HepG2 (cell line): Measurements from ENCODE around the gene ZSCAN23. TPM values are rescaled to one million over a fixed set of nuclear protein-coding genes. Genes with fewer than 3 reads are reported as not detected.
A peak's percentile ranks its signal among the peaks of the same experiment; 100 is the strongest.

ENCODE experiments used
- EP300 ChIP-seq, 3 experiments: sonication (generic) in 1 of 3; formaldehyde crosslinking in 1 of 3; IDR thresholded peaks; 2 replicates each; pipeline versions ENCODE4 v1.5.1 to v1.6.1; 2011 to 2020; ENCODE audit warnings: low read depth in 2 of 3, low read length in 2 of 3, borderline replicate concordance in 1 of 3, improper control_type of control experiment in 1 of 3, mild to moderate bottlenecking in 1 of 3, missing genetic modification reagents in 1 of 3, moderate library complexity in 1 of 3
- MLXIP ChIP-seq: sonication (generic); formaldehyde crosslinking; IDR thresholded peaks from 2 replicates; pipeline ENCODE4 v1.9.0; 2021; ENCODE audit warnings: missing genetic modification reagents, borderline replicate concordance
- NFYC ChIP-seq: IDR thresholded peaks from 2 replicates; pipeline ENCODE4 v1.6.1; 2016; ENCODE audit warnings: missing genetic modification reagents, missing compliant biosample characterization
- PITX1 ChIP-seq: sonication (generic); formaldehyde crosslinking; IDR thresholded peaks from 2 replicates; pipeline ENCODE4 v1.5.1; 2020; ENCODE audit warnings: mild to moderate bottlenecking, missing genetic modification reagents
- REPIN1 ChIP-seq: sonication (generic); formaldehyde crosslinking; IDR thresholded peaks from 2 replicates; pipeline ENCODE4 v1.8.0; 2022; ENCODE audit warnings: missing genetic modification reagents, low read depth, mild to moderate bottlenecking, borderline replicate concordance
- THAP8 ChIP-seq: sonication (generic); formaldehyde crosslinking; IDR thresholded peaks from 2 replicates; pipeline ENCODE4 v1.5.1; 2020; ENCODE audit warnings: missing genetic modification reagents, mild to moderate bottlenecking, borderline replicate concordance
- ZNF441 ChIP-seq: sonication (generic); formaldehyde crosslinking; IDR thresholded peaks from 2 replicates; pipeline ENCODE4 v1.7.0; 2021; ENCODE audit warnings: missing genetic modification reagents, borderline replicate concordance
- ZNF569 ChIP-seq: sonication (generic); formaldehyde crosslinking; IDR thresholded peaks from 2 replicates; pipeline ENCODE4 v1.5.0; 2020; ENCODE audit warnings: mild to moderate bottlenecking, missing genetic modification reagents, moderate library complexity, borderline replicate concordance
- ZSCAN12 ChIP-seq: sonication (generic); formaldehyde crosslinking; IDR thresholded peaks from 2 replicates; pipeline ENCODE4 v1.9.0; 2021; ENCODE audit warnings: mild to moderate bottlenecking, missing genetic modification reagents
- polyA plus RNA-seq, 8 experiments: library from polyadenylated mRNA; depleted of rRNA in 3 of 8; stranded (reverse) in 7 of 8; unstranded in 1 of 8; fragments of >200 nt; fragmentation: Illumina TruSeq in 4 of 8; extraction: Trizol in 4 of 8; gene quantifications; 2 replicates each; pipeline versions ENCODE4 v1.2.1 to v1.2.3, GENCODE V29; 2011 to 2016; ENCODE audit warnings: low read depth in 4 of 8, missing spikeins in 1 of 8, mixed read lengths in 1 of 8; ENCODE audit not compliant: insufficient read depth in 1 of 8
- total RNA-seq, 5 experiments: library from RNA; depleted of rRNA; stranded (reverse); fragments of >200 nt; fragmentation: Illumina TruSeq; extraction: Trizol; gene quantifications; 2 replicates each; pipeline ENCODE4 v1.2.3, GENCODE V29; 2016; ENCODE audit warnings: low read depth in 1 of 5
- TF ChIP-seq, protein P1 (sequence below): sonication (generic); formaldehyde crosslinking; IDR thresholded peaks from 2 replicates; pipeline ENCODE4 v1.5.0; 2020; ENCODE audit warnings: mild to moderate bottlenecking, missing genetic modification reagents, moderate library complexity
- TF ChIP-seq, protein P2 (sequence below): sonication (generic); formaldehyde crosslinking; IDR thresholded peaks from 2 replicates; pipeline ENCODE4 v1.4.0; 2020; ENCODE audit warnings: missing genetic modification reagents
- TF ChIP-seq, protein P3 (sequence below): IDR thresholded peaks from 2 replicates; pipeline ENCODE4 v1.4.0; 2020; ENCODE audit warnings: mild to moderate bottlenecking, missing genetic modification reagents

Gene ZSCAN23
- total and polyA plus RNA-seq, 2 of the 13 experiments (the other 11 are each of a cell fraction or from before 2014, with no cell fraction given), result 0.29 to 1.2 TPM

DNA sequence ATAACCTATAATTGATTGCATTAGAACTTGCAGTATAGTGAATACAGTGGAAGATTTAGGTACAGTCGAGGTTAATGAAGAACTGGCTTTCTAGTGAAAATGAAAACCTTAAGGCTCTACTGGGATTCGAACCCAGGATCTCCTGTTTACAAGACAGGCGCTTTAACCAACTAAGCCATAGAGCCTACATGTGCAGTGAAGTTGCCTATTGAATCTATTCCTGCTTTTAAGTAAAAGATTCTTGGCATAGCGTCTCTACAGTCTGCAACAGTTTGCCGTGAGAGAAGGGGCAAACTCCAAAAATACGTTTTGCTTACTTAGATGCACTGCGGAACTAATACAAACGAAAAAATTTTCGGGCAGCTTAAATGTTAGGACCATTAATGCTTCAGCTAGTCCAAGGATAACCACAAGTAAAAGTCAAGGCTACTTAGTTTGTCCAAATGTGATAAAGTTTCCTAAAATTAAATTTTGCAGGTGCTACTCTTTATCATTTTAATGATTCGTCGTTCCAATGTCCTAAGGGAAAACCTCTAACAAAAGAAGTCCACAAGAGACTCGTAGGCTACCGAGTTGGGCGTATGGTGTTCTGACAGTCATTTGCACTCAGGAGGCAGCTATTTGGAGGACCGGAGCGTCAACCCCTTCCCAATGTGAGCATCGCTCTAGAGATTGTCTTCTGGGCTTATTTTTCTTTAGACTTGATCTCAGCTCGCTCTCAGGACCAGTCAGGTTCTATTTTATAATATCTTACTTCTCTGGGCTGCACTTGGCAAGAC lies 31.3 kb upstream of the ZSCAN23 start (continued):
- TF ChIP-seq, protein P1, sequence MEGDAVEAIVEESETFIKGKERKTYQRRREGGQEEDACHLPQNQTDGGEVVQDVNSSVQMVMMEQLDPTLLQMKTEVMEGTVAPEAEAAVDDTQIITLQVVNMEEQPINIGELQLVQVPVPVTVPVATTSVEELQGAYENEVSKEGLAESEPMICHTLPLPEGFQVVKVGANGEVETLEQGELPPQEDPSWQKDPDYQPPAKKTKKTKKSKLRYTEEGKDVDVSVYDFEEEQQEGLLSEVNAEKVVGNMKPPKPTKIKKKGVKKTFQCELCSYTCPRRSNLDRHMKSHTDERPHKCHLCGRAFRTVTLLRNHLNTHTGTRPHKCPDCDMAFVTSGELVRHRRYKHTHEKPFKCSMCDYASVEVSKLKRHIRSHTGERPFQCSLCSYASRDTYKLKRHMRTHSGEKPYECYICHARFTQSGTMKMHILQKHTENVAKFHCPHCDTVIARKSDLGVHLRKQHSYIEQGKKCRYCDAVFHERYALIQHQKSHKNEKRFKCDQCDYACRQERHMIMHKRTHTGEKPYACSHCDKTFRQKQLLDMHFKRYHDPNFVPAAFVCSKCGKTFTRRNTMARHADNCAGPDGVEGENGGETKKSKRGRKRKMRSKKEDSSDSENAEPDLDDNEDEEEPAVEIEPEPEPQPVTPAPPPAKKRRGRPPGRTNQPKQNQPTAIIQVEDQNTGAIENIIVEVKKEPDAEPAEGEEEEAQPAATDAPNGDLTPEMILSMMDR (CRISPR knock-in tag), result 0 out of 2 replicates have a peak, but pooled peaks have one; percentile 4
- TF ChIP-seq MLXIP (CRISPR knock-in tag) (no peak), THAP8 (CRISPR knock-in tag) (no peak), NFYC (CRISPR knock-in tag) (no peak; the same call in 1 of the 2 replicates), ZSCAN12 (CRISPR knock-in tag) (0 out of 2 replicates have a peak, but pooled peaks have one; percentile 36), PITX1 (CRISPR knock-in tag) (peak; percentile 76), REPIN1 (CRISPR knock-in tag) (0 out of 2 replicates have a peak, but pooled peaks have one; percentile 52), ZNF569 (no peak), EP300 (IDR thresholded peaks at IDR 0.05; ENCODE audit: low read depth in 2 of 2, low read length in 2 of 2) (peak in 1 of 2 experiments; percentile 33; a peak in 1 of 4 replicates), EP300 (CRISPR knock-in tag; IDR thresholded peaks at IDR 0.05; ENCODE audit: borderline replicate concordance) (no peak), ZNF441 (CRISPR knock-in tag) (no peak)
- TF ChIP-seq, protein P2, sequence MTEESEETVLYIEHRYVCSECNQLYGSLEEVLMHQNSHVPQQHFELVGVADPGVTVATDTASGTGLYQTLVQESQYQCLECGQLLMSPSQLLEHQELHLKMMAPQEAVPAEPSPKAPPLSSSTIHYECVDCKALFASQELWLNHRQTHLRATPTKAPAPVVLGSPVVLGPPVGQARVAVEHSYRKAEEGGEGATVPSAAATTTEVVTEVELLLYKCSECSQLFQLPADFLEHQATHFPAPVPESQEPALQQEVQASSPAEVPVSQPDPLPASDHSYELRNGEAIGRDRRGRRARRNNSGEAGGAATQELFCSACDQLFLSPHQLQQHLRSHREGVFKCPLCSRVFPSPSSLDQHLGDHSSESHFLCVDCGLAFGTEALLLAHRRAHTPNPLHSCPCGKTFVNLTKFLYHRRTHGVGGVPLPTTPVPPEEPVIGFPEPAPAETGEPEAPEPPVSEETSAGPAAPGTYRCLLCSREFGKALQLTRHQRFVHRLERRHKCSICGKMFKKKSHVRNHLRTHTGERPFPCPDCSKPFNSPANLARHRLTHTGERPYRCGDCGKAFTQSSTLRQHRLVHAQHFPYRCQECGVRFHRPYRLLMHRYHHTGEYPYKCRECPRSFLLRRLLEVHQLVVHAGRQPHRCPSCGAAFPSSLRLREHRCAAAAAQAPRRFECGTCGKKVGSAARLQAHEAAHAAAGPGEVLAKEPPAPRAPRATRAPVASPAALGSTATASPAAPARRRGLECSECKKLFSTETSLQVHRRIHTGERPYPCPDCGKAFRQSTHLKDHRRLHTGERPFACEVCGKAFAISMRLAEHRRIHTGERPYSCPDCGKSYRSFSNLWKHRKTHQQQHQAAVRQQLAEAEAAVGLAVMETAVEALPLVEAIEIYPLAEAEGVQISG, result peak; percentile 26; the same call in 1 of the 2 replicates
- TF ChIP-seq, protein P3, sequence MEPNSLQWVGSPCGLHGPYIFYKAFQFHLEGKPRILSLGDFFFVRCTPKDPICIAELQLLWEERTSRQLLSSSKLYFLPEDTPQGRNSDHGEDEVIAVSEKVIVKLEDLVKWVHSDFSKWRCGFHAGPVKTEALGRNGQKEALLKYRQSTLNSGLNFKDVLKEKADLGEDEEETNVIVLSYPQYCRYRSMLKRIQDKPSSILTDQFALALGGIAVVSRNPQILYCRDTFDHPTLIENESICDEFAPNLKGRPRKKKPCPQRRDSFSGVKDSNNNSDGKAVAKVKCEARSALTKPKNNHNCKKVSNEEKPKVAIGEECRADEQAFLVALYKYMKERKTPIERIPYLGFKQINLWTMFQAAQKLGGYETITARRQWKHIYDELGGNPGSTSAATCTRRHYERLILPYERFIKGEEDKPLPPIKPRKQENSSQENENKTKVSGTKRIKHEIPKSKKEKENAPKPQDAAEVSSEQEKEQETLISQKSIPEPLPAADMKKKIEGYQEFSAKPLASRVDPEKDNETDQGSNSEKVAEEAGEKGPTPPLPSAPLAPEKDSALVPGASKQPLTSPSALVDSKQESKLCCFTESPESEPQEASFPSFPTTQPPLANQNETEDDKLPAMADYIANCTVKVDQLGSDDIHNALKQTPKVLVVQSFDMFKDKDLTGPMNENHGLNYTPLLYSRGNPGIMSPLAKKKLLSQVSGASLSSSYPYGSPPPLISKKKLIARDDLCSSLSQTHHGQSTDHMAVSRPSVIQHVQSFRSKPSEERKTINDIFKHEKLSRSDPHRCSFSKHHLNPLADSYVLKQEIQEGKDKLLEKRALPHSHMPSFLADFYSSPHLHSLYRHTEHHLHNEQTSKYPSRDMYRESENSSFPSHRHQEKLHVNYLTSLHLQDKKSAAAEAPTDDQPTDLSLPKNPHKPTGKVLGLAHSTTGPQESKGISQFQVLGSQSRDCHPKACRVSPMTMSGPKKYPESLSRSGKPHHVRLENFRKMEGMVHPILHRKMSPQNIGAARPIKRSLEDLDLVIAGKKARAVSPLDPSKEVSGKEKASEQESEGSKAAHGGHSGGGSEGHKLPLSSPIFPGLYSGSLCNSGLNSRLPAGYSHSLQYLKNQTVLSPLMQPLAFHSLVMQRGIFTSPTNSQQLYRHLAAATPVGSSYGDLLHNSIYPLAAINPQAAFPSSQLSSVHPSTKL (CRISPR knock-in tag), result peak; percentile 82
